ENCODE results near the gene ARHGAP42.

The ARHGAP42 gene

GRCh38 chr11:100963375-100963774 lies 276.3 kb downstream of the ARHGAP42 start:
- no peak for TF ChIP-seq CTCF (IDR thresholded peaks at IDR 0.05; ENCODE audit: low read depth, low read length)
- no peak overlapping the region for H3K4me3 ChIP-seq (ENCODE audit: low read depth, low read length)

- no peak overlapping the region for H3K4me3 ChIP-seq (ENCODE audit: low read depth, low read length)
- TF ChIP-seq CTCF (IDR thresholded peaks at IDR 0.05; ENCODE audit: low read depth, low read length), result no peak
Measured at GRCh38 chr11:100964435-100964834, 277.3 kb downstream of the ARHGAP42 start.

- no peak overlapping the region for H3K4me3 ChIP-seq (ENCODE audit: low read depth, low read length)
- TF ChIP-seq CTCF (IDR thresholded peaks at IDR 0.05; ENCODE audit: low read depth, low read length), result no peak
Measured at GRCh38 chr11:100965346-100965745, 278.3 kb downstream of the ARHGAP42 start.

GRCh38 chr11:100966366-100966765 lies 279.3 kb downstream of the ARHGAP42 start:
- no peak overlapping the region for H3K4me3 ChIP-seq (ENCODE audit: low read depth, low read length)
- TF ChIP-seq CTCF (IDR thresholded peaks at IDR 0.05; ENCODE audit: low read depth, low read length), result no peak

GRCh38 chr11:100969008-100969407 lies 281.9 kb downstream of the ARHGAP42 start:
- H3K4me3 ChIP-seq (ENCODE audit: low read depth, low read length), result no peak overlapping the region
- TF ChIP-seq CTCF (IDR thresholded peaks at IDR 0.05; ENCODE audit: low read depth, low read length), result no peak

GRCh38 chr11:100970283-100971164 lies 283.4 kb downstream of the ARHGAP42 start:
- no peak overlapping the region for H3K4me3 ChIP-seq (ENCODE audit: low read depth, low read length)
- TF ChIP-seq CTCF (IDR thresholded peaks at IDR 0.05; ENCODE audit: low read depth, low read length), result no peak

GRCh38 chr11:100972046-100972445 lies 285.0 kb downstream of the ARHGAP42 start:
- no peak overlapping the region for H3K4me3 ChIP-seq (ENCODE audit: low read depth, low read length)
- no peak for TF ChIP-seq CTCF (IDR thresholded peaks at IDR 0.05; ENCODE audit: low read depth, low read length)

All from WI38 (cell line).